Stimulated activated CD4-positive, alpha-beta T cell treated with anti-CD3 and anti-CD28 coated beads, TNF-alpha, amount 100 ng/mL, for 24 hours (primary cell): ENCODE measurements around the gene GALK2.
"Not testable (repeated sequence)": the region's sequence is repeated elsewhere in the genome, so short reads cannot be mapped to it uniquely, and the experiment has no call there.

ENCODE experiments used
- DNase-seq, 3 experiments: peaks; one replicate each; pipeline ENCODE4 v3.0.0-alpha.2; 2020; ENCODE audit warnings: low read depth in 3 of 3

The GALK2 gene

DNA sequence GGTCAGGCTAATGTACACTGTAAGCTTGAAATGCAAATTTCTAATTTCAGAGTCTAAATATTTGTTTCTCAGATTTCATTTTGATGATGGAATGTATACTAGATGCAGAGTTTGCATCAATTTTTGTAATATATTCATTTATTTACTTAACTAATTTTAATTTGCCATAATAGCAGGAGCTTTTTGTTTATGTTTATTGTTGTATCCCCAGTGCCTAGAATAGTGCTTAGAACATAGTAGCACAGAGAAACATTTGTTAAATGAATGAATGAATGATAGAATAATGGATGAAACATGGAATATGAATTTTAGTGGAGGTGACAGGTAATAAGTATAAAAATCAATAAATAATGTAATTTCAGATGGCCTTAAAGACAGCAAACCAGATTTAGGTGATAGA is 5.2 kb upstream of the GALK2 start:
- DNase-seq = no peak

- DNase-seq = no peak
These were observed 2.0 kb upstream of the GALK2 start for GRCh38 chr15:49168016-49168415.

- no peak for DNase-seq
These were observed 1.7 kb downstream of the GALK2 start for GRCh38 chr15:49171790-49172189.

- DNase-seq = no peak
These were observed 4.9 kb downstream of the GALK2 start for GRCh38 chr15:49174902-49175301.

DNA sequence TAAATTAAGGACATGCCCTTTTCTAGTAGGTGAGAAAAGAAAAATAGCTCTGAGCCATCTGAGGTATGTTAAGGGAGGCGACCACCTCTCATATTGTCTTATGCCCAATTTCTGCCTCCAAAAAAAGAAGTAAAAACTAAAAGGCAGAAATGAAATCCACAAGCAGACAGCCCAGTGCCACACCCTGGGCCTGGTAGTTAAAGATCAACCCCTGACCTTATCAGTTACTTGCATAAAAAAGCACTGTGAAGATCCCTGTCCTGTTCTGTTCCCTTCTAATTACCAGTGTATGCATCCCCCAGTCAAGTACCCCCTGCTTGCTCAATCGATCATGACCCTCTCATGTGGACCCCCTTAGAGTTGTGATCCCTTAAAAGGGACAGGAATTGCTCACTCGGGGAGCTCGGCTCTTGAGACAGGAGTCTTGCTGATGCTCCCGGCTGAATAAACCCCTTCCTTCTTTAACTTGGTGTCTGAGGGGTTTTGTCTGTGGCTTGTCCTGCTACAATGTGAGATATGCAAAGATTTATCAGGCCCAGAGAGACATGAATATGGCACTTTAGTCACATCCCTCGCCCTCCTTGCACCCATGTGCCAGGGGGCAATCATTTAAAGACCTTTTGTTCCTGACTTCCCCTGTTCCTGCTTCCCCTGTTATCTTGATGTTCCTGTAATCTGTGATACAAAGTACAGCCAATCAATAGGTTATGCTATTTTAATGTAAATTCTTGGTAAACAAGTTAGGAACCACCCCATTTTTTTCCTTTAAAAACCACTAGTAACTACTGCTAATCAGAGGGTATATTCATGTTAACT is 5.7 kb downstream of the GALK2 start:
- not testable (repeated sequence) for DNase-seq

DNA sequence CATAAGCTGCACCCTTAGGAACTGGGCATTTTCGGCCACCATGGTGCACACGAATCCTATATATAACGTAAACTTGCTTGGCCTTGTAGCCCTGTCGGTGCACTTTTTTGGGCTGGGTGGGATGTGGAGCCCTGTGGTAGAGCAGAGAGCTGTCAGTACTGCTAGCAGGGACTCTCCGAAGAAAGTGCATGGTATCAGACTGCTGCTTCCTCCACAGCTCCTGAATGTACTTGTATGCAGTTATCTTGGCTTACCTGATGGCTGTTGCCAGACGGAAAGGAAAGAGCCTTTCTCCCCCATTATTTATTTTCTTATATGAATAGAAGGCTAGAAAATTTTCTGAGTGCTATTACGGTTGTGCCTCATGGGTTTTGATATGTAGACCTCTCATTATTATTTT is 8.4 kb downstream of the GALK2 start:
- DNase-seq = no peak

GRCh38 chr15:49179433-49180190 is 9.6 kb downstream of the GALK2 start:
- no peak for DNase-seq

GRCh38 chr15:49182128-49182527 is 12.1 kb downstream of the GALK2 start:
- DNase-seq = no peak

DNA sequence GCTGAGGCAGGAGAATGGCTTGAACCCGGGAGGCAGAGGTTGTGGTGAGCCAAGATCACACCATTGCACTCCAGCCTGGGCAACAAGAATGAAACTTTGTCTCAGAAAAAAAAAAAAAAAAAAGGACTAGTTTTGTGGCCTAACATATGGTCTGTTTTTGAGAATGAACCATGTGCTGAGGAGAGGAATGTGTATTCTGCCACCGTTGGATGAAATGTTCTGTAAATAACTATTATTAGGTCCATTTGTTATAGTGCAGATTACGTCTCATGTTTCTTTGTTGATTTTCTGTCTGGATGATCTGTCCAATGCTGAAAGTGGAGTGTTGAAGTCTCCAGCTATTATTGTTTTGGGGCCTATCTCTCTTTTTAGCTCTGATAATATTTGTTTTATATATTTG is 13.7 kb downstream of the GALK2 start:
- not testable (repeated sequence) for DNase-seq

- DNase-seq = no peak
These were observed 15.4 kb downstream of the GALK2 start for GRCh38 chr15:49185473-49185872.

- DNase-seq = no peak
These were observed 17.6 kb downstream of the GALK2 start for GRCh38 chr15:49187549-49188245.

DNA sequence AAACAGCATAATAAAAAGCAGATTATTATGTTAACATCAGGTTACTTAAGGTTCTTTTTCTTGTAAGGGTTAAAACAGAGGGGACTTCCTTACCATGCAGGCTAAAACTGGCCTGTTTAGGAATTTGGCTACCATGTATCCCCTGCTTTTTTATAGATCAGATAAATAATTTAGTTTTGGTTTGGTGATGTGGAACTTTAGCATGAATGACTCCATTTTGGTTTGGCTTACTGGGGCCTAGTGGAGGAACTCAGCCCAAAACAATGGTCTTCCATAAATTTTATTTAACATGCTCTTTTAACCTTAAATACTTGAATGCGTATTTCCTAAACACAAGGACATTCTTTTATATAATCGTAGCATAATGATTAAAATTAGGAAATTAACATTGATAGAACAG is 18.9 kb downstream of the GALK2 start:
- no peak for DNase-seq

- no peak for DNase-seq
These were observed 19.6 kb downstream of the GALK2 start for GRCh38 chr15:49189631-49190030.

GRCh38 chr15:49190586-49190985 is 20.5 kb downstream of the GALK2 start:
- no peak for DNase-seq

- no peak for DNase-seq
These were observed 21.8 kb downstream of the GALK2 start for GRCh38 chr15:49191892-49192291.

DNA sequence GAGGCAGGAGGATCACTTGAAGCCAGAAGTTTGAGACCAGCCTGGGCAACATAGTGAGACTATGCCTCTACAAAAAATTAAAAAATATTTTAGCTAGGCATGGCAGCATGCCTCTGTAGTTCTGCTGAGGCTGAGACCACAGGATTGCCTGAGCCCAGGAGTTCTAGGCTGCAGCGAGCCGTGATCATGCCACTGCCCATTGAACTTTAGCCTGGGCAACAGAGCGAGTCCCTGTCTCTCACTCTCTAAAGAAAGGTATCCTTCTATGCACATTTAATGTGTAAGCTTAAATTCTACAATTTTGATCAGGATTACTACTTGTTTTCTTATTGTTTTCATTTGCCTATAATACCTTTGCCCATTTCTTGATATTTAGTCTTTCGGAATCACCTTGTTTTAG is 26.8 kb downstream of the GALK2 start:
- DNase-seq = no peak

- no peak for DNase-seq
These were observed 29.6 kb downstream of the GALK2 start for GRCh38 chr15:49199666-49200065.

- no peak for DNase-seq
These were observed 30.3 kb downstream of the GALK2 start for GRCh38 chr15:49200347-49200746.

DNA sequence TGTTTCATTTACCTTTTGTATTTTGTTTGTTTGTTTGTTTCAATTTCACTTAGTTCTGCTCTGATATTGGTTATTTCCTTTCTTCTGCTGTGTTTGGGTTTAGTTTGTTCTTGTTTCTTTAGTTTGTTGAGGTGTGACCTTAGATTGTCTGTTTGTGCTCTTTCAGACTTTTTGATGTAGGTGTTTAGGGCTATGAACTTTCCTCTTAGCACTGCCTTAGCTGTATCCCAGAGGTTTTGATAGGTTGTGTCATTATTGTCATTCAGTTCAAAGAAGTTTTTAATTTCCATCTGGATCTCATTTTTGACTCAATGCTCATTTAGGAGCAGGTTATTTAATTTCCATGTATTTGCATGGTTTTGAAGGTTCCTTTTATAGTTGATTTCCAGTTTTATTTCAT is 38.1 kb downstream of the GALK2 start:
- DNase-seq = not testable (repeated sequence)

DNA sequence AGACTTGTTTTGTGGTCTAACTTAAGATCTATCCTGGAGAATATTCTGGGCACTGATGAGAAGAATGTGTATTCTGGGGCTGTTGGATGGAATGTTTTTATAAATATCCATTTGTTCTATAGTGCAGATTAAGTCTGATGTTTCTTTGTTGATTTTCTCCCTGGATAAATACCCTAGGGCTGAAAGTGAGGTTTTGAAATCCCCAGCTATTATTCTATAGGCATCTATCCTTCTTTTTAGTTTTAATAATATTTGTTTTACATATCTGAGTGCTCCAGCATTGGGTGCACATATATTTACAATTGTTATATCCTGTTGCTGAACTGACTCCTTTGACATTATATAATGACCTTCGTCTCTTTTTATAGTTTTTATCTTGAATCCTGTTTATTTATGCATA is 42.9 kb downstream of the GALK2 start:
- DNase-seq = no peak

- no peak for DNase-seq
These were observed 46.0 kb downstream of the GALK2 start for GRCh38 chr15:49215768-49216739.
